Stimulated activated CD4-positive, alpha-beta T cell treated with anti-CD3 and anti-CD28 coated beads, Interleukin-2, amount 100 ng/mL, for 4 hours (primary cell): Measurements from ENCODE around the gene EPYC.

Experiments used
- DNase-seq: peaks from one replicate; pipeline ENCODE4 v3.0.0-alpha.2; 2020; ENCODE audit warnings: low read depth

EPYC gene

GRCh38 chr12:90954921-90955320, 49.9 kb downstream of the EPYC start, which contains the start of gene CCER1:
Gene CCER1 (minus strand): TSS chr12:90955176. CDS start chr12:90954742, 434 bp downstream.
- DNase-seq, result no peak

GRCh38 chr12:90954428-90954827, 50.3 kb downstream of the EPYC start:
- DNase-seq, result no peak

GRCh38 chr12:90953956-90954421, 50.8 kb downstream of the EPYC start:
- no peak for DNase-seq

- DNase-seq, result no peak
Observed at GRCh38 chr12:90951432-90952105, 53.2 kb downstream of the EPYC start.

GRCh38 chr12:90947869-90948268, 56.9 kb downstream of the EPYC start:
- no peak for DNase-seq

- no peak for DNase-seq
Observed at GRCh38 chr12:90945070-90945649, 59.6 kb downstream of the EPYC start.

GRCh38 chr12:90943255-90943654, 61.5 kb downstream of the EPYC start:
- DNase-seq, result no peak

GRCh38 chr12:90940872-90941499, 63.8 kb downstream of the EPYC start:
- no peak for DNase-seq

- no peak for DNase-seq
Observed at GRCh38 chr12:90939382-90939781, 65.4 kb downstream of the EPYC start.

GRCh38 chr12:90938451-90938850, 66.3 kb downstream of the EPYC start:
- no peak for DNase-seq

GRCh38 chr12:90937651-90938050, 67.1 kb downstream of the EPYC start:
- no peak for DNase-seq

- DNase-seq, result no peak
Observed at GRCh38 chr12:90936230-90937005, 68.4 kb downstream of the EPYC start.

GRCh38 chr12:90925562-90925961, 79.2 kb downstream of the EPYC start:
- no peak for DNase-seq

GRCh38 chr12:90924406-90924805, 80.4 kb downstream of the EPYC start:
- DNase-seq, result no peak

GRCh38 chr12:90922145-90922627, 82.6 kb downstream of the EPYC start:
- no peak for DNase-seq

GRCh38 chr12:90921536-90921935, 83.2 kb downstream of the EPYC start:
- DNase-seq, result no peak

- no peak for DNase-seq
Observed at GRCh38 chr12:90920222-90920621, 84.5 kb downstream of the EPYC start.

GRCh38 chr12:90917431-90917830, 87.3 kb downstream of the EPYC start:
- DNase-seq, result no peak

- DNase-seq, result no peak
Observed at GRCh38 chr12:90916516-90916915, 88.3 kb downstream of the EPYC start.

- DNase-seq, result no peak
Observed at GRCh38 chr12:90915353-90915752, 89.4 kb downstream of the EPYC start.
